ENCODE measurements around the gene TEX19.

The TEX19 gene

GRCh38 chr17:82318169-82318498 is 40.9 kb upstream of the TEX19 start:
- H3K4me1 Mint-ChIP-seq, result peaks cover 38% of the 10 kb centered on the region
- H3K4me3 Mint-ChIP-seq, result no peak overlapping the region
- H3K9me3 Mint-ChIP-seq, result no peaks in the 10 kb centered on the region
- peaks cover 5% of the 10 kb centered on the region for H3K27me3 Mint-ChIP-seq (ENCODE audit: low read depth, poor library complexity)
- H3K27ac Mint-ChIP-seq, result no peak overlapping the region
- H3K36me3 Mint-ChIP-seq (ENCODE audit: low read depth), result no peaks in the 10 kb centered on the region
- no peak for DNase-seq
- TF ChIP-seq CTCF (IDR thresholded peaks at IDR 0.05), result no peak

DNA sequence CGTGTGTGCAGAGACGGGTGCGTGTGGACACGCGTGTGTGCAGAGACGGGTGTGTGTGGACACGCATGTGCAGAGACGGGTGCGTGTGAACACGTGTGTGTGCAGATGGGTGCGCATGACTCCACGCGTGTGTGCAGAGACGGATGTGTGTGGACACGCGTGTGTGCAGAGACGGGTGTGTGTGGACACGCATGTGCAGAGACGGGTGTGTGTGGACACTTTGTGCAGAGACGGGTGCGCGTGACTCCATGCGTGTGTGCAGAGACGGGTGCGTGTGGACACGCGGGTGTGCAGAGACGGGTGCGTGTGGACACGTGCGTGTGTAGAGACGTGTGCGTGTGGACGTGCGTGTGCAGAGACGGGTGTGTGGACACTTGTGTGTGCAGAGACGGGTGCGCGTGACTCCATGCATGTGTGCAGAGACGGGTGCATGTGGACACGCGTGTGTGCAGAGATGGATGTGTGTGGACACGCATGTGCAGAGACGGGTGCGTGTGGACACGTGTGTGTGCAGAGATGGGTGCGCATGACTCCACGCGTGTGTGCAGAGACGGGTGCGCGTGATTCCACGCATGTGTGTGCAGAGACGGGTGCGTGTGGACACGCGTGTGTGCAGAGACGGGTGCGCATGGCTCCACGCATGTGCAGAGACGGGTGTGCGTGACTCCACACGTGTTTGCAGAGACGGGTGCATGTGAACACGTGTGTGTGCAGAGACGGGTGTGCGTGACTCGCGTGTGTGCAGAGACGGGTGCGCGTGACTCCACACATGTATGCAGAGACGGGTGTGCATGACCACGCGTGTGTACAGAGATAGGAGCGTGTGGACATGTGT is 40.1 kb upstream of the TEX19 start:
- DNase-seq, result no peak
- H3K4me1 Mint-ChIP-seq, result peaks cover 29% of the 10 kb centered on the region
- TF ChIP-seq CTCF (IDR thresholded peaks at IDR 0.05), result no peak
- no peaks in the 10 kb centered on the region for H3K9me3 Mint-ChIP-seq
- H3K4me3 Mint-ChIP-seq, result no peak overlapping the region
- no peak overlapping the region for H3K27ac Mint-ChIP-seq
- H3K27me3 Mint-ChIP-seq (ENCODE audit: low read depth, poor library complexity), result peaks cover 5% of the 10 kb centered on the region
- no peaks in the 10 kb centered on the region for H3K36me3 Mint-ChIP-seq (ENCODE audit: low read depth)

GRCh38 chr17:82319619-82320062 is 39.4 kb upstream of the TEX19 start:
- no peak for TF ChIP-seq CTCF (IDR thresholded peaks at IDR 0.05)
- Mint-ChIP-seq H3K9me3 (no peaks in the 10 kb centered on the region), H3K27me3 (ENCODE audit: low read depth, poor library complexity) (peaks cover 5% of the 10 kb centered on the region), H3K27ac (no peak overlapping the region), H3K4me1 (peaks cover 26% of the 10 kb centered on the region), H3K36me3 (ENCODE audit: low read depth) (no peaks in the 10 kb centered on the region), H3K4me3 (no peak overlapping the region)
- DNase-seq, result no peak

DNA sequence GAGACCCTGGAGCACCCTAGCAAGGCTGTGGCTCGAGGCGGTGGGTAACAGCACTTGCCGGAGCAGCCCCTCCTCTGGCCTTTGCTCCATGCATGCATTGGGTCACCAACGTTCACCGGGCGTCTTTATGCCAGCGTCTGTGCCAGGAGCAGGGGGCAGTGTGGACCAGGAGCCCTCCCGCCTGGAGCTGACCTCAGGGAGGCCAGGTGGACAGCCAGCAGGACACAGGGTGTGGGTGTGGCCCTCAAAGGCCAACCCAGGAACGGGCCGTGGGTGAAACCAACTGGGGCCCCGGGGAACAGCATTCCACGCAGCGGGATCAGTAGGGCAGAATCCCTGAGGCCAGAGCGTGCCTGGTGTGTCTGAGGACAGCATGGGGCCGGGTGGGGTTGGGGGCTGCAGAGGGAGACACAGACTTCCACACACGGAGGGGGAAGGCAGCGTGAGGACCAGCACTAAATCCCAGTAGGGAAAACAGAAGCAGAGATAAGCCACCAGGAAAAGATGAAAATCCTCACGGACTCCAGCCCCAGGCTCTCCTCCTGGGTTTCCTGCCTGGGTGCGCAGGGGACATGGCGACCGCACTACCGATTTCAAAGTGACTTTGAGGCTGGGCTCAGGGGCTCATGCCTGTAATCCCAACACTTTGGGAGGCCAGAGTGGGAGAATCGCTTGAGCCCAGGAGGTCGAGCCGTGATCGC is 38.8 kb upstream of the TEX19 start:
- no peak overlapping the region for H3K27ac Mint-ChIP-seq
- no peak for DNase-seq
- no peak for TF ChIP-seq CTCF (IDR thresholded peaks at IDR 0.05)
- no peaks in the 10 kb centered on the region for H3K9me3 Mint-ChIP-seq
- H3K4me3 Mint-ChIP-seq, result no peak overlapping the region
- H3K4me1 Mint-ChIP-seq, result peaks cover 30% of the 10 kb centered on the region
- H3K36me3 Mint-ChIP-seq (ENCODE audit: low read depth), result no peaks in the 10 kb centered on the region
- peaks cover 10% of the 10 kb centered on the region for H3K27me3 Mint-ChIP-seq (ENCODE audit: low read depth, poor library complexity)

- DNase-seq, result peak; percentile 68
- H3K36me3 Mint-ChIP-seq (ENCODE audit: low read depth), result no peaks in the 10 kb centered on the region
- peak; percentile 77 for TF ChIP-seq CTCF (IDR thresholded peaks at IDR 0.05)
- H3K9me3 Mint-ChIP-seq, result no peaks in the 10 kb centered on the region
- no peak overlapping the region for H3K27ac Mint-ChIP-seq
- H3K27me3 Mint-ChIP-seq (ENCODE audit: low read depth, poor library complexity), result peaks cover 10% of the 10 kb centered on the region
- no peak overlapping the region for H3K4me3 Mint-ChIP-seq
- peaks cover 22% of the 10 kb centered on the region for H3K4me1 Mint-ChIP-seq
These were observed 37.8 kb upstream of the TEX19 start for GRCh38 chr17:82320956-82321927.

Measured in nephron progenitor cell (in vitro differentiated cells).